ENCODE results near the gene LBHD1. TPM values are rescaled to one million over a fixed set of nuclear protein-coding genes. Genes with fewer than 3 reads are reported as not detected.
A peak's percentile ranks its signal among the peaks of the same experiment; 100 is the strongest.

Gene LBHD1
- total and polyA plus RNA-seq, 2 of the 13 experiments (the other 11 are each of a cell fraction or from before 2014, with no cell fraction given): 3.2 to 3.7 TPM

GRCh38 chr11:62671236-62671607 is 845 bp downstream of the LBHD1 start (continued):
- TF ChIP-seq ZNF350 (CRISPR knock-in tag; IDR thresholded peaks at IDR 0.05; ENCODE audit: borderline replicate concordance, low read depth) (no peak), ZFP36L2 (CRISPR knock-in tag; IDR thresholded peaks at IDR 0.05) (no peak), LCORL (IDR thresholded peaks at IDR 0.05) (no peak), LCORL (CRISPR knock-in tag; IDR thresholded peaks at IDR 0.05) (peak; percentile 68; the same call in 1 of the 2 replicates), CC2D1A (CRISPR knock-in tag; IDR thresholded peaks at IDR 0.05) (0 out of 2 replicates have a peak, but pooled peaks have one; percentile 68), SNAI1 (CRISPR knock-in tag; IDR thresholded peaks at IDR 0.05; ENCODE audit: borderline replicate concordance) (0 out of 2 replicates have a peak, but pooled peaks have one; percentile 19), PHF21A (CRISPR knock-in tag; IDR thresholded peaks at IDR 0.05) (0 out of 2 replicates have a peak, but pooled peaks have one; percentile 69), DMTF1 (CRISPR knock-in tag; IDR thresholded peaks at IDR 0.05) (no peak), SMAD9 (CRISPR knock-in tag; IDR thresholded peaks at IDR 0.05) (0 out of 2 replicates have a peak, but pooled peaks have one; percentile 7), GZF1 (CRISPR knock-in tag; IDR thresholded peaks at IDR 0.05) (0 out of 2 replicates have a peak, but pooled peaks have one; percentile 19), RFX1 (IDR thresholded peaks at IDR 0.05) (no peak), ZNF281 (CRISPR knock-in tag; IDR thresholded peaks at IDR 0.05; ENCODE audit: borderline replicate concordance) (no peak), CREB1 (IDR thresholded peaks at IDR 0.05) (no peak), CREB1 (CRISPR knock-in tag; IDR thresholded peaks at IDR 0.05) (peak; percentile 28; the same call in 1 of the 2 replicates), TP53 (CRISPR knock-in tag; conservative IDR thresholded peaks at IDR 0.05) (no peak)
- TF ChIP-seq, protein P1, sequence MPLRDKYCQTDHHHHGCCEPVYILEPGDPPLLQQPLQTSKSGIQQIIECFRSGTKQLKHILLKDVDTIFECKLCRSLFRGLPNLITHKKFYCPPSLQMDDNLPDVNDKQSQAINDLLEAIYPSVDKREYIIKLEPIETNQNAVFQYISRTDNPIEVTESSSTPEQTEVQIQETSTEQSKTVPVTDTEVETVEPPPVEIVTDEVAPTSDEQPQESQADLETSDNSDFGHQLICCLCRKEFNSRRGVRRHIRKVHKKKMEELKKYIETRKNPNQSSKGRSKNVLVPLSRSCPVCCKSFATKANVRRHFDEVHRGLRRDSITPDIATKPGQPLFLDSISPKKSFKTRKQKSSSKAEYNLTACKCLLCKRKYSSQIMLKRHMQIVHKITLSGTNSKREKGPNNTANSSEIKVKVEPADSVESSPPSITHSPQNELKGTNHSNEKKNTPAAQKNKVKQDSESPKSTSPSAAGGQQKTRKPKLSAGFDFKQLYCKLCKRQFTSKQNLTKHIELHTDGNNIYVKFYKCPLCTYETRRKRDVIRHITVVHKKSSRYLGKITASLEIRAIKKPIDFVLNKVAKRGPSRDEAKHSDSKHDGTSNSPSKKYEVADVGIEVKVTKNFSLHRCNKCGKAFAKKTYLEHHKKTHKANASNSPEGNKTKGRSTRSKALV (CRISPR knock-in tag; IDR thresholded peaks at IDR 0.05): no peak
- TF ChIP-seq, protein P2, sequence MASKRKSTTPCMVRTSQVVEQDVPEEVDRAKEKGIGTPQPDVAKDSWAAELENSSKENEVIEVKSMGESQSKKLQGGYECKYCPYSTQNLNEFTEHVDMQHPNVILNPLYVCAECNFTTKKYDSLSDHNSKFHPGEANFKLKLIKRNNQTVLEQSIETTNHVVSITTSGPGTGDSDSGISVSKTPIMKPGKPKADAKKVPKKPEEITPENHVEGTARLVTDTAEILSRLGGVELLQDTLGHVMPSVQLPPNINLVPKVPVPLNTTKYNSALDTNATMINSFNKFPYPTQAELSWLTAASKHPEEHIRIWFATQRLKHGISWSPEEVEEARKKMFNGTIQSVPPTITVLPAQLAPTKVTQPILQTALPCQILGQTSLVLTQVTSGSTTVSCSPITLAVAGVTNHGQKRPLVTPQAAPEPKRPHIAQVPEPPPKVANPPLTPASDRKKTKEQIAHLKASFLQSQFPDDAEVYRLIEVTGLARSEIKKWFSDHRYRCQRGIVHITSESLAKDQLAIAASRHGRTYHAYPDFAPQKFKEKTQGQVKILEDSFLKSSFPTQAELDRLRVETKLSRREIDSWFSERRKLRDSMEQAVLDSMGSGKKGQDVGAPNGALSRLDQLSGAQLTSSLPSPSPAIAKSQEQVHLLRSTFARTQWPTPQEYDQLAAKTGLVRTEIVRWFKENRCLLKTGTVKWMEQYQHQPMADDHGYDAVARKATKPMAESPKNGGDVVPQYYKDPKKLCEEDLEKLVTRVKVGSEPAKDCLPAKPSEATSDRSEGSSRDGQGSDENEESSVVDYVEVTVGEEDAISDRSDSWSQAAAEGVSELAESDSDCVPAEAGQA (IDR thresholded peaks at IDR 0.05; ENCODE audit: low read depth): peak; percentile 54; the same call in 1 of the 2 replicates
- TF ChIP-seq, protein P2 (CRISPR knock-in tag; IDR thresholded peaks at IDR 0.05; ENCODE audit: borderline replicate concordance): no peak

Data from HepG2 (cell line).